Gastrocnemius medialis (tissue), 4 donors: ENCODE results near the gene ENTPD8. TPM values are rescaled to one million over a fixed set of nuclear protein-coding genes. Genes with fewer than 3 reads are reported as not detected.

Experiments used
- ATAC-seq, 2 donors: fragments of 150-250 bp; one replicate each; pipeline ENCODE4 v1.9.1; 2016
- DNase-seq, 2 donors: peaks; one replicate each; pipeline ENCODE4 v3.0.0-alpha.2; 2019
- H3K27ac ChIP-seq, 4 donors: fragments of 200-600 bp; sonication (generic); 1 replicate in 1 of 4; 2 replicates in 3 of 4; pipeline ENCODE4 v1.5.1; 2016 to 2018; ENCODE audit warnings: mild to moderate bottlenecking in 2 of 4, moderate library complexity in 1 of 4
- H3K27me3 ChIP-seq, 3 donors: fragments of 200-600 bp; sonication (generic) in 2 of 3; 1 replicate in 1 of 3; 2 replicates in 2 of 3; pipeline versions ENCODE4 v1.5.1 to v1.6.0; 2016 to 2019; ENCODE audit warnings: mild to moderate bottlenecking in 1 of 3, moderate library complexity in 1 of 3
- H3K36me3 ChIP-seq, 2 donors: fragments of 200-600 bp; sonication (generic) in 1 of 2; one replicate each; pipeline ENCODE4 v1.5.1; 2017 to 2018
- H3K4me1 ChIP-seq, 2 donors: fragments of 200-600 bp; sonication (generic) in 1 of 2; one replicate each; pipeline ENCODE4 v1.5.1; 2016 to 2017; ENCODE audit warnings: mild to moderate bottlenecking in 2 of 2
- H3K4me3 ChIP-seq, 4 donors: fragments of 200-600 bp; sonication (generic) in 3 of 4; 1 replicate in 1 of 4; 2 replicates in 3 of 4; pipeline ENCODE4 v1.5.1; 2016 to 2019; ENCODE audit warnings: mild to moderate bottlenecking in 2 of 4
- H3K9me3 ChIP-seq, 3 donors: fragments of 200-600 bp; sonication (generic) in 2 of 3; 1 replicate in 1 of 3; 2 replicates in 2 of 3; pipeline ENCODE4 v1.5.1; 2016 to 2019
- CTCF ChIP-seq, 5 experiments: fragments of 450-650 bp in 3 of 5; fragments of 200-600 bp in 2 of 5; sonication (generic) in 2 of 5; IDR thresholded peaks in 4 of 5; conservative IDR thresholded peaks in 1 of 5; 1 replicate in 4 of 5; 2 replicates in 1 of 5; pipeline ENCODE4 v1.5.1; 2016 to 2019; ENCODE audit warnings: antibody characterized with exemption in 5 of 5, mild to moderate bottlenecking in 3 of 5, moderate library complexity in 3 of 5
- POLR2A ChIP-seq, 2 donors: fragments of 450-650 bp; IDR thresholded peaks; one replicate each; pipeline ENCODE4 v1.6.1; 2017; ENCODE audit warnings: antibody characterized with exemption in 2 of 2, mild to moderate bottlenecking in 2 of 2, moderate library complexity in 2 of 2
- in situ Hi-C, 4 donors: fragments of 200-750 bp; cut with MboI; loops; one replicate each; pipeline versions ENCODE4 v1.15.0 to v1.8.0; 2017; ENCODE audit warnings: low sequenced_read_pairs in 4 of 4
- intact Hi-C: fragments of 100-400 bp; cut with DNase I; formaldehyde crosslinking; loops from one replicate; pipeline ENCODE4 v1.15.1; 2023; ENCODE audit warnings: low total_unique reads
- total RNA-seq, 4 donors: library from RNA; depleted of rRNA; stranded (reverse); fragments of >200 nt; gene quantifications; one replicate each; pipeline versions ENCODE4 v1.1.0 to v1.2.3, GENCODE V29; 2016

Gene ENTPD8
- total RNA-seq, 4 donors from 2014 or later = 0.23 TPM; not detected in 3

GRCh38 chr9:137460363-137461315 is 19.5 kb upstream of the ENTPD8 start:
- ATAC-seq (no peak), DNase-seq (peak in 1 of 2 donors; percentile 16)
- intact Hi-C loops (no loop called here), in situ Hi-C loops (no loop called here)
- H3K4me3 ChIP-seq = no peak overlapping the region
- H3K36me3 ChIP-seq = peaks cover 0 to 15% of the 10 kb centered on the region in 2 donors
- no peak overlapping the region for H3K27ac ChIP-seq
- H3K27me3 ChIP-seq = no peaks in the 10 kb centered on the region
- TF ChIP-seq POLR2A (IDR thresholded peaks at IDR 0.05) (no peak), CTCF (IDR thresholded peaks at IDR 0.05 in 4 of 5, conservative IDR thresholded peaks at IDR 0.05 in 1 of 5) (no peak)
- H3K4me1 ChIP-seq = peaks cover 10 to 11% of the 10 kb centered on the region in 2 donors
- no peaks in the 10 kb centered on the region for H3K9me3 ChIP-seq

DNA sequence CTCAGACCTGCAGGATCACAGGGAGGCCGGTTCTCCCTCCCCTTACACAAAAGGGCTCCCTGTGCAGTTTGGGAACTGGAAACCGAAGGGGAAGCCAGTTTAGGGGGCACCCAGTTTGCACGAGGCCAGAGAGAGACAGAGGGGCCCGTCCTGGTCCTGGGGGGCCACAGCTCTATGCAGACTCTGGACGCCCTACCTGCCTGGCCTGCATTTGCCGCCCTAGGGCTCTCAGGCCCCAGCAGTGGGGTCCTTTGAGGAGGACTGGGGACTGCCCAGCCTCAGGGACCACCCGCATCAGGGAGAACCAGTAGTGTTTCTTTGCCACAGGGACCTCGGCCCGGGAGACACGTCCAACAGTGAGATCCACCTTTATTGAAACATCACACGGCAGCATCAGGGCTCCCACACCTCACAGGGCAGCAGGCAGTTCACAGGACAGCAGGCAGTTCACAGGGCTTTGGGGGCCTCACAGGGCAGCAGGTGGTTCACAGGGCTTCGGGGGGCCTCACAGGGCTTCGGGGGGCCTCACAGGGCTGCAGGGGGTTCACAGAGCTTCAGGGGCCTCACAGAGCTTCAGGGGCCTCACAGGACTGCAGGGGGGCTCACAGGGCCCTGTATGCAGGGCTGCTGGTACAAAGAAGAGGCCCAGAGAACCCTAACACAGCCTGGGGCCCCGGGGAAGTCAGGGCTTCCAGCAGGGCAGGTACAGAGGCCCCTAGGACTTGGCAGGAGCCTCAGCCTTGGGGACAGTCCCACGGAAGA is 18.6 kb upstream of the ENTPD8 start:
- peak in 1 of 2 donors; percentile 23 for ATAC-seq
- no peak for TF ChIP-seq CTCF (IDR thresholded peaks at IDR 0.05 in 4 of 5, conservative IDR thresholded peaks at IDR 0.05 in 1 of 5)
- TF ChIP-seq POLR2A (IDR thresholded peaks at IDR 0.05) = no peak
- Histone ChIP-seq H3K4me1 (peaks cover 10 to 11% of the 10 kb centered on the region in 2 donors), H3K27me3 (no peaks in the 10 kb centered on the region), H3K27ac (peak overlapping the region; percentile 30 to 72 (median 66)), H3K9me3 (no peaks in the 10 kb centered on the region), H3K36me3 (peaks cover 0 to 17% of the 10 kb centered on the region in 2 donors), H3K4me3 (peak overlapping the region; percentile 40 to 61 (median 50))
- intact Hi-C loops (loop anchor here (1.0 kb wide), 1 partner anchor 36 kb away; the partner anchor contains the start of genes EXD3 and NOXA1), in situ Hi-C loops (no loop called here)
- DNase-seq = peak in 1 of 2 donors; percentile 13

DNA sequence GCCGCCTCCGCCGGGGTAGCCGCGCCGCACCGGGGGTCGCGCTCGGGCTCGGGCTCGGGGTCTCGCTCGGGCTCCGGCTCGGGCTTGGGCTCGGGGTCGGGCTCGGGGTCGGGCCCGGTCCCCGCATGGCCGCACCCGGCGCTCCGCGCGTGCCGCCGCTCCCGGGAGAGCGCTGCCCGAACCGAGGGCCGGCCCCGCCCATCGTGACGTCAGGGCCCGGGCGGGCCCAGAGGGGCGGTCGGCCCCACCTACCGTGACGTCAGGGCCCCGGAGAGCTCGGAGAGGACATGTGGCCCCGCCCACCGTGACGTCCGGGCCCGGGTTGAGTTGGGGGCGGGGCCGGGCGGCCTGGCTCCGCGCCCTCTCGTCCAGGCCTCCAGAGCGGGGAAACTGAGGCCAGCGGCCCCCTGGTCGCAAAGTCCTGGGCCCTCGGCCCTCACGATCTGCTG is 18.0 kb upstream of the ENTPD8 start, which contains the start of gene NSMF:
Gene NSMF (minus strand): TSS at position 183 of the 449 bp plus-strand sequence. CDS start 232 bp downstream, outside the sequence.
- in situ Hi-C loops (no loop called here), intact Hi-C loops (loop anchor here (1.0 kb wide), 1 partner anchor 36 kb away; the partner anchor contains the start of genes EXD3 and NOXA1)
- ATAC-seq (peak; percentile 89 to 90), DNase-seq (peak; percentile 84 to 88)
- Histone ChIP-seq H3K9me3 (no peaks in the 10 kb centered on the region), H3K27ac (peak within 1 kb of the TSS; percentile 41 to 72 (median 66)), H3K4me1 (peaks cover 10 to 11% of the 10 kb centered on the region in 2 donors), H3K27me3 (no peaks in the 10 kb centered on the region), H3K36me3 (peaks cover 0 to 17% of the 10 kb centered on the region in 2 donors), H3K4me3 (peak within 1 kb of the TSS; percentile 51 to 63 (median 54))
- TF ChIP-seq POLR2A (IDR thresholded peaks at IDR 0.05) = peak; percentile 75 to 80
- TF ChIP-seq CTCF (IDR thresholded peaks at IDR 0.05 in 4 of 5, conservative IDR thresholded peaks at IDR 0.05 in 1 of 5) = no peak
